NK-92 (cell line): ENCODE results near the gene PTPRF.

Experiments used
- DNase-seq: peaks from one replicate; lab custom pipeline; 2025; ENCODE audit not compliant: unreplicated experiment; lab: John Stamatoyannopoulos, UW

The PTPRF gene

GRCh38 chr1:43551396-43551888 lies 20.8 kb downstream of the PTPRF start:
- no peak for DNase-seq

GRCh38 chr1:43552059-43552742 lies 21.5 kb downstream of the PTPRF start:
- DNase-seq: no peak

GRCh38 chr1:43552813-43553212 lies 22.1 kb downstream of the PTPRF start:
- DNase-seq: no peak

GRCh38 chr1:43554444-43554992 lies 23.8 kb downstream of the PTPRF start:
- no peak for DNase-seq

- no peak for DNase-seq
These were observed 26.1 kb downstream of the PTPRF start for GRCh38 chr1:43556782-43557181.

GRCh38 chr1:43557744-43558245 lies 27.1 kb downstream of the PTPRF start:
- no peak for DNase-seq

- no peak for DNase-seq
These were observed 27.7 kb downstream of the PTPRF start for GRCh38 chr1:43558346-43558841.

- DNase-seq: no peak
These were observed 29.0 kb downstream of the PTPRF start for GRCh38 chr1:43559714-43560113.

GRCh38 chr1:43560286-43560685 lies 29.6 kb downstream of the PTPRF start:
- no peak for DNase-seq

GRCh38 chr1:43563876-43564539 lies 33.3 kb downstream of the PTPRF start:
- DNase-seq: no peak

GRCh38 chr1:43564551-43565348 lies 34.1 kb downstream of the PTPRF start:
- no peak for DNase-seq

- DNase-seq: no peak
These were observed 35.1 kb downstream of the PTPRF start for GRCh38 chr1:43565600-43566360.

GRCh38 chr1:43566382-43567044 lies 35.8 kb downstream of the PTPRF start:
- DNase-seq: no peak

GRCh38 chr1:43569175-43569574 lies 38.5 kb downstream of the PTPRF start:
- no peak for DNase-seq

- no peak for DNase-seq
These were observed 39.6 kb downstream of the PTPRF start for GRCh38 chr1:43570277-43570676.

- DNase-seq: no peak
These were observed 40.0 kb downstream of the PTPRF start for GRCh38 chr1:43570715-43571114.

GRCh38 chr1:43572084-43572483 lies 41.4 kb downstream of the PTPRF start:
- DNase-seq: no peak

- no peak for DNase-seq
These were observed 41.9 kb downstream of the PTPRF start for GRCh38 chr1:43572538-43572937.

GRCh38 chr1:43573066-43573800 lies 42.5 kb downstream of the PTPRF start:
- DNase-seq: no peak
